Activated T-helper 1 cell treated with anti-CD3 and anti-CD28 coated beads, Interleukin-12 subunit alpha, Interleukin-12 subunit beta, Interleukin-2, Interleukin-4 antibody, amounts not matched to agents 30 ng/mL and 10 ng/mL and 1 ng/mL, durations not matched to agents 14 hours and 24 hours and 36 hours (primary cell): ENCODE measurements around the gene IRF5. TPM values are rescaled to one million over a fixed set of nuclear protein-coding genes. Genes with fewer than 3 reads are reported as not detected.

Experiments
- DNase-seq: peaks from one replicate; pipeline ENCODE4 v3.0.0; 2021; ENCODE audit warnings: low spot score
- H3K27ac Mint-ChIP-seq: one replicate; pipeline ENCODE4 v1.8.0; 2021; ENCODE audit warnings: mild to moderate bottlenecking, mixed read lengths
- H3K27me3 Mint-ChIP-seq: one replicate; pipeline ENCODE4 v1.8.0; 2022; ENCODE audit warnings: mild to moderate bottlenecking, moderate library complexity, mixed read lengths; ENCODE audit not compliant: insufficient read depth
- H3K36me3 Mint-ChIP-seq: one replicate; pipeline ENCODE4 v1.8.0; 2021; ENCODE audit warnings: low read depth, mixed read lengths
- H3K4me1 Mint-ChIP-seq: one replicate; pipeline ENCODE4 v1.8.0; 2021; ENCODE audit warnings: low read depth, mixed read lengths
- H3K4me3 Mint-ChIP-seq: one replicate; pipeline ENCODE4 v1.8.0; 2021; ENCODE audit warnings: mild to moderate bottlenecking, moderate library complexity, mixed read lengths
- H3K9me3 Mint-ChIP-seq: one replicate; pipeline ENCODE4 v1.8.0; 2021; ENCODE audit warnings: mixed read lengths
- intact Hi-C: fragments of 100-400 bp; cut with micrococcal nuclease; formaldehyde crosslinking; loops from one replicate; pipeline ENCODE4 v1.15.1; 2024
- total RNA-seq: library from RNA; stranded (reverse); gene quantifications from 2 replicates; pipeline ENCODE4 v1.2.3, GENCODE V29; 2022

IRF5 gene
- 19.8 and 21.2 TPM in 2 replicates for total RNA-seq

DNA sequence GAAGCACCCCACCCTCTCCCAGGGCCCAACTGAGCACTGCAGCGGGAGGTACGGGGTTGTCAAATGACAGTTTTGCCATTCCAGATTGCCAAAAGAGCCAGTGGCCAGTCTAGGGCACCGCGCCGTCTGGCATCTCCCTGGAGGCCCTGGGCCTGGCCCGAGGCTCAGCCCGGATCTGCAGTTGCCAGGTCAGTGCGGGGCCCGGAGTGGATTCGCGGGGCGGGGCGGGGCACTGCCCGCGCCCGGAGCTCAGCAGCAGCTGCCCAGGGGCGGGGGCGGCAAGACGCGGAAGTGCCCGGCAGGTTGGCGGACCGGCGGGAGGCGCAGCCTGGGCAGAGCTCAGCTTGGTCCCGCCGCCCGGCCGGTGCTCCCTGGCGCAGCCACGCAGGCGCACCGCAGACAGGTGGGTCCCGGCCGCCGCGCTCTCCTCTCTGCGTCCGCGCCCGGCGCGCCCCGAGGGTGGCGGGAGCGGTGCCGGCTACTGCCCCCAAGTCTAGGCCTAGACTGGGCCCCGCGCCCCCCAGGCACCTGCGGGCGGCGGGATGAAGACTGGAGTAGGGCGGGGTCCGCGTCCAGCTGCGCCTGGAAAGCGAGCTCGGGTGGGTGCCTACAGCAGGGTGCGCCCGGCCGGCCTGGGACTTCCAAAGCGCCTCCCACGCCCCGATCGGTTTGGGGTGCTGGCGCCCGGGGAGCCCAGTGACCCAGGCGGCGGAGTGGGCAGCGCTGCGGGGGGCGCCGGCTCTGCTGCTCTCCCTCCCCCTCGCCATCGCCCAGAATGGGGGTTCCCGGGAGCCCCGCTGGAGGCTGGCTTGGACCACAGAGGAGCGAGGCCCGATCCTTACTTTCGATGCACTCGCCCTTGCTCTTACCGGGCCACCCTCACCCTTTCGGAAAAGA, at the start of gene IRF5:
TSS of gene IRF5 (plus strand) at position 281 of the 897 bp plus-strand sequence. CDS start 4,155 bp downstream, outside the sequence.
- H3K4me1 Mint-ChIP-seq: peaks cover 48% of the 10 kb centered on the region
- intact Hi-C loops: loop anchor here (2.0 kb wide), 1 partner anchor 17 kb away; no protein-coding TSS in a partner anchor
- H3K27me3 Mint-ChIP-seq: peaks cover 20% of the 10 kb centered on the region
- peak within 1 kb of the TSS; percentile 96 for H3K4me3 Mint-ChIP-seq
- peaks cover 8% of the 10 kb centered on the region for H3K36me3 Mint-ChIP-seq
- peak within 1 kb of the TSS; percentile 93 for H3K27ac Mint-ChIP-seq
- DNase-seq: peak; percentile 18
- peaks cover 3% of the 10 kb centered on the region for H3K9me3 Mint-ChIP-seq

DNA sequence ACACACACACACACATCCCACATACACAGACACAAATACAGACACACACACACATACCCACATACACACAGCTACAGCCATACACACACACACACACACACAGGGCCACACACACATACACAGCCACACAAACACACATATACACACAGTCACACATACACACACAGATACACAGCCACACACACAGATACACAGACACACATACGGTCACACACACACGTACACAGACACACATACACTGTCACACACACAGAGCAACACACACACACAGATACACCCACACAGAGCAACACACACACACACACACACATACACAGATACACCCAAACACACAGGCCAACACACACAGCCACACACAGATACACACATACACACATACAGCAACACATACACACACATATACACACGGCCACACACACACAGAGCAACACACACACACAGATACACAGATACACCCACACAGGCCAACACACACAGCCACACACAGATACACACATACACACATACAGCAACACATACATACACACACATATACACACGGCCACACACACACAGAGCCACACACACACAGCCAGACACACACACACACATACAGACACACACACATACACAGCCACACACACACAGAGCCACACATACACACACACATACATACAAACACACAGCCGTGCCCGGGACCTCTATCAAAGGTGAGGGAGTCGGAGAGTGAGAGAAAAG, 49.5 kb upstream of the IRF5 start:
- Mint-ChIP-seq H3K4me1 (no peaks in the 10 kb centered on the region), H3K27ac (no peak overlapping the region), H3K36me3 (no peaks in the 10 kb centered on the region), H3K9me3 (no peaks in the 10 kb centered on the region), H3K4me3 (no peak overlapping the region), H3K27me3 (peaks cover 11% of the 10 kb centered on the region)
- intact Hi-C loops: no loop called here
- no peak for DNase-seq

DNA sequence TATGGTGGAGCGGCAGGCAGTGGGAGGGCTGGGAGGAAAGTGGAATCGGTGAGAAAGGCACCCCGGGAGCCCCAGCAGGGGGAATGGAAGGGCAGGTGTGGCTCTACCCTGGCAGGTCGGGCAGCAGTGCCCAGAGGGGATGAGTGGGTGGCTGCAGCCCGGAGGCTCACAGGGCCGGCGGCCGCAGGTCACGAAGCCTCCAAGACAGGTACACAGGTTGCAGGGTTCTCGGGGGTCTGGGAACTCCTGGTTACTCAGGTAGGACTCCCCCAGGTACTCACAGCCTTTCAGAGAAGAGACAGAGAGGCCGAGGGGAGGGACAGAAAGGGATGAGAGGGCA, 49.0 kb upstream of the IRF5 start:
- Mint-ChIP-seq H3K9me3 (no peaks in the 10 kb centered on the region), H3K36me3 (no peaks in the 10 kb centered on the region), H3K27ac (no peak overlapping the region), H3K27me3 (peaks cover 11% of the 10 kb centered on the region), H3K4me3 (no peak overlapping the region), H3K4me1 (no peaks in the 10 kb centered on the region)
- intact Hi-C loops: no loop called here
- no peak for DNase-seq

DNA sequence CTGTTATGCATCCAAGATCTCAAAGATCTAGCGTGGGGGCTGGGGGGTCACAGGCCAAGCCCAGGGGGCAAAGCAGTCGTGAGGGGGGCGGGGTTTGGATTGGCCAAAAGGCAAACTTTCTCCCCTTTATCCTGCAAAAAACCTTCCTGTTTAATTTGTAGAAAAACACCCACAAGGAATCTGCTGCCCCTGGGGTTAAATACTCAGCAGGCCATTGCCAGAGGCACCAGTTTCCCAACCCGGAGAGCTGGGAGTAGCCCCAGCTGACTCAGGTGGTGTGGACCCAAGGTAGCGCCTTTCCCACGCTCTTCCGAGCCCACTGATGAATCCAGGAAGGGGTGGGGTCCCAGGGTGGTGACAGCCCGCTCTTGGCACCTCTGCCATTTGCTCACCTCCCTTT, 48.6 kb upstream of the IRF5 start:
- intact Hi-C loops: no loop called here
- H3K36me3 Mint-ChIP-seq: no peaks in the 10 kb centered on the region

GRCh38 chr7:128890306-128891109, 47.2 kb upstream of the IRF5 start:
- Mint-ChIP-seq H3K27me3 (peaks cover 12% of the 10 kb centered on the region), H3K27ac (no peak overlapping the region), H3K36me3 (no peaks in the 10 kb centered on the region), H3K4me1 (no peaks in the 10 kb centered on the region), H3K9me3 (no peaks in the 10 kb centered on the region), H3K4me3 (no peak overlapping the region)
- intact Hi-C loops: no loop called here
- no peak for DNase-seq

More for the DNA sequence above, 48.6 kb upstream of the IRF5 start:
- no peak overlapping the region for H3K4me3 Mint-ChIP-seq
- no peak overlapping the region for H3K27ac Mint-ChIP-seq
- no peaks in the 10 kb centered on the region for H3K9me3 Mint-ChIP-seq
- peaks cover 11% of the 10 kb centered on the region for H3K27me3 Mint-ChIP-seq
- no peak for DNase-seq
- no peaks in the 10 kb centered on the region for H3K4me1 Mint-ChIP-seq

DNA sequence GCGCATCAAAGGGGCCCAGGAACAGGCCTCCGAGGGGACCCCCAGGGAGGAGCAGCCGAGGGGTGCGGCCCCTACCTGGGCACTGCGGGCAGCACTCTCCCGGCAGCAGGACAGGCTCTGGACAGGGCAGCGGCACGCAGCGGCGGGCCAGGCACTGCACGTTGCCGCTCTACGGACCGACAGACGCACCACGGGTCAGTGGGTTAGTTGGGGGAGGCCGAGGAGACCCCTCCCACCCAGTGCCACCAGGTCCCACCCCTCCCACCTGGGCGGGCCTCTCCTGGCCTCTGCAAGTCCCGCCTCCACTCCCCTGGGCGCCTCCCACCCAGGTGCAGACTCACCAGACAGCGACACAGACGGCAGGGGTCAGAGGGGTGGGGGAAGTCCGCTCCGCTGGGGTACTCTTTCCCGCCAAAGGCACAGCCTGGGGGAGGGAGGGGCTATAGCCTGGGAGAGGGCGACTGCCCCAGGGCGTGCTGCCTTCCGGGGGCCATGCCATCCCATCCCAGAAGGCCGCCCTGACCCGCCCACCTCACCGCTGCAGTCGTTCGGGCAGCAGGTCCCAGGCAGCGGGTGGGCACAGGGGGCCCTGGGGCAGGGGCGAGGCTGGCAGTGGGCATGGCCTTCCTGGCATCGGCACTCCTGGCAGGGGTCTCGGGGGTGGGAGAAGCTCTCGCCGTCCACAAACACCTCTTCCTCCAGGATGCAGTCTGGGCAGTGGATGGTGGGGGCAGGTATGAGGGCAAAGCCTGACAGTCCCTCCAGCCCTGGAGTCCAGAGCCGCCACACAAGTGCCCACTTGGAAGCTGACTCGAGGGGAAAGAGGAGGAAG, 46.4 kb upstream of the IRF5 start:
- no peak overlapping the region for H3K27ac Mint-ChIP-seq

GRCh38 chr7:128891942-128892269, 45.8 kb upstream of the IRF5 start:
- Mint-ChIP-seq H3K27me3 (peaks cover 16% of the 10 kb centered on the region), H3K36me3 (no peaks in the 10 kb centered on the region), H3K27ac (no peak overlapping the region), H3K4me1 (no peaks in the 10 kb centered on the region), H3K4me3 (no peak overlapping the region), H3K9me3 (no peaks in the 10 kb centered on the region)
- intact Hi-C loops: no loop called here
- no peak for DNase-seq

More for the DNA sequence above, 46.4 kb upstream of the IRF5 start:
- Mint-ChIP-seq H3K4me3 (no peak overlapping the region), H3K4me1 (no peaks in the 10 kb centered on the region), H3K36me3 (no peaks in the 10 kb centered on the region), H3K27me3 (peaks cover 15% of the 10 kb centered on the region), H3K9me3 (no peaks in the 10 kb centered on the region)
- no peak for DNase-seq
- intact Hi-C loops: no loop called here

- H3K4me1 Mint-ChIP-seq: no peaks in the 10 kb centered on the region
- peaks cover 17% of the 10 kb centered on the region for H3K27me3 Mint-ChIP-seq
- H3K4me3 Mint-ChIP-seq: no peak overlapping the region
- intact Hi-C loops: no loop called here
- H3K9me3 Mint-ChIP-seq: no peaks in the 10 kb centered on the region
- no peak for DNase-seq
- H3K27ac Mint-ChIP-seq: no peak overlapping the region
- H3K36me3 Mint-ChIP-seq: no peaks in the 10 kb centered on the region
Measured at GRCh38 chr7:128892521-128893250, 45.0 kb upstream of the IRF5 start.

DNA sequence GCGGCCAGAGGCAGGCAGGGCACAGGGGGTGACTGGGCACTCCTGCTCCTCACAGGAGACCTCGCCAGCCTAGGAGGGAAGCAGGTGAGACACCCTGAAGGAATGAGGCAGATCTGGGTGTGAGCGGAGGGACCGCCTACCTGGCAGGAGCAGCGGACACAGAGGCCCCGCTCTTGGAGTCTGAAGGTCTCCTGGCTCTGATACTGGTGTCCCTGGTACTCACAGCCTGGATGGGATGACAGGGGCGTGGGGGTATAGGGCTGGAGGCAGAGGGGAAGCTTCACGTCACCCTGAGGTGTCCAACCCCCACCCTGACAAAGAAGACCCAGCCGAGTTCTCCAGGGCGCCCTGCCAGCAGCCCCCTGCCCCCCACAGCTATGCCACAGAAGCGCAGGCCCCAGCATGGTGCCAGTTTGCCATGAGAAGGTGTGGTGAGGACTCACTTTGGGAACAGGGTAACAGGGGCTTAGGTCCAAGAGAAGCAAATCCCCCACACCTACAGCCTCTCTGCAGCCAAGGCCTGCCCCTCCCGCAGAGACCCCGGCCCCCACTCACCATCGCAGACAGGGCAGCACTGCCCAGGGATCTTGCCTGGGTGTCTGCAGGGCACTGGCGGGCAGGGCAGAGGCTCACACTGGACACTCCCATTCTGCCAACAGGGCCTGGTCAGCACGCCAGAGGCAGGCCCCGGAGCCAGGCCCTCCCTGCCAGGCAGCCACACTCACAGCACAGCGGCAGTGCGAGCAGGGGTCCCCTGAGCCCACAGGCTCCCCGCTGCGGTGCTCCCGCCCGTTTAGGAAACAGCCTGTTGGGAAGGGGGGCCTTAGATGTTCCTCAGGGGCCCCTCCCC, 44.3 kb upstream of the IRF5 start:
- no peak for DNase-seq
- Mint-ChIP-seq H3K27me3 (peaks cover 20% of the 10 kb centered on the region), H3K4me3 (no peak overlapping the region), H3K36me3 (no peaks in the 10 kb centered on the region), H3K4me1 (no peaks in the 10 kb centered on the region), H3K9me3 (peaks cover 2% of the 10 kb centered on the region), H3K27ac (no peak overlapping the region)
- intact Hi-C loops: no loop called here

GRCh38 chr7:128894101-128894440, 43.7 kb upstream of the IRF5 start:
- Mint-ChIP-seq H3K9me3 (peaks cover 5% of the 10 kb centered on the region), H3K27ac (no peak overlapping the region), H3K27me3 (peaks cover 21% of the 10 kb centered on the region), H3K36me3 (no peaks in the 10 kb centered on the region), H3K4me3 (no peak overlapping the region), H3K4me1 (no peaks in the 10 kb centered on the region)
- no peak for DNase-seq
- intact Hi-C loops: no loop called here

DNA sequence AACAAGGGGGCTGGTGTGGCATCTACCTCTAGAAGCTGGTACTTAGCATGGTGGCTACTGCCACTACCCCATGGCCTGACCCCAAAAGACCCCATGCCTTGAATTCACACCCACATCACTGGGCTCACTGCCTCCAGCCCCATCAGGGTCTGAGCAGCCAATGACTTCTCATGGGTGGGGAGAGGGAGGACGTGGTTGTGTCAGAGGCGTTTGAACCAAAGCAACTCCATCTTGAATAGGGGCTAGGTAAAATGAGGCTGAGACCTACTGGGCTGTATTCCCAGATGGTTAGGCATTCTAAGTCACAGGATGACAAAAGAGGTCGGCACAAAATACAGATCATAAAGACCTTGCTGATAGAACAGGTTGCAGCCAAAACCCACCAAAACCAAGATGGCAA, 42.4 kb upstream of the IRF5 start:
- intact Hi-C loops: no loop called here
- no peak for DNase-seq
- peaks cover 8% of the 10 kb centered on the region for H3K9me3 Mint-ChIP-seq
- peaks cover 13% of the 10 kb centered on the region for H3K27me3 Mint-ChIP-seq
- no peak overlapping the region for H3K27ac Mint-ChIP-seq
- H3K4me3 Mint-ChIP-seq: no peak overlapping the region
- H3K4me1 Mint-ChIP-seq: no peaks in the 10 kb centered on the region
- H3K36me3 Mint-ChIP-seq: no peaks in the 10 kb centered on the region
